ENCODE results near the gene MTPN. TPM values are rescaled to one million over a fixed set of nuclear protein-coding genes. Genes with fewer than 3 reads are reported as not detected.

Gene MTPN
- polyA plus RNA-seq, 4 donors: 56.7 to 88.8 (median 62.4) TPM

DNA sequence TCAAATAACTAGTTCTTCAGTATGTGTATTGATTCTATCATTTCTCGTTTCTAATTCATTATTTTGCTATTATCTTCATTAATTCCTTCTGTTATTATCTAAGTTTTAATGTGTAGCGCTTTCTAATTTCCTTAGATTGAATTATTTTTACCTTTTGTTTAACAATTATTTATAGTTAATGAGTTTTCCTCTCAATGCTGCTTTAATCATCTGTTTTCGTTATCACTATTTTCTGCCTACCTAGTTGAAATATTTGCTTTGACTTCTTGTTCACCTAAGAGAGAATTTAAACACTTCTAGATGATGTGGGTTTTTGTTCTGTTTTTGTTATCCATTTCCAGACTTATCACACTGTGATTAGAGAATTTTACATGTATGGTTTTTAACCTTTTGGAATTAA lies 37.5 kb upstream of the MTPN start:
- Histone ChIP-seq H3K27me3 (ENCODE audit: control insufficient read depth in 3 of 3, insufficient read depth in 3 of 3, low read length in 3 of 3) (no peaks in the 10 kb centered on the region), H3K4me1 (ENCODE audit: control insufficient read depth in 3 of 3, insufficient read depth in 2 of 3, low read depth in 1 of 3, low read length in 2 of 3) (no peaks in the 10 kb centered on the region), H3K36me3 (ENCODE audit: control insufficient read depth in 3 of 3, insufficient read depth in 2 of 3, low read depth in 1 of 3, low read length in 3 of 3) (no peaks in the 10 kb centered on the region), H3K9me3 (ENCODE audit: control insufficient read depth in 2 of 2, insufficient read depth in 1 of 2, low read depth in 1 of 2, low read length in 1 of 2) (no peaks in the 10 kb centered on the region), H3K4me3 (ENCODE audit: low read depth in 1 of 3, low read length in 3 of 3) (no peak overlapping the region), H3K27ac (ENCODE audit: low read depth in 1 of 3, low read length in 2 of 3) (no peak overlapping the region)
- FAIRE-seq (no peak), DNase-seq (no peak)
- WGBS, 3 donors: 75 to 90% (median 78%) methylated on average over 3 of the region's 3 CpGs

DNA sequence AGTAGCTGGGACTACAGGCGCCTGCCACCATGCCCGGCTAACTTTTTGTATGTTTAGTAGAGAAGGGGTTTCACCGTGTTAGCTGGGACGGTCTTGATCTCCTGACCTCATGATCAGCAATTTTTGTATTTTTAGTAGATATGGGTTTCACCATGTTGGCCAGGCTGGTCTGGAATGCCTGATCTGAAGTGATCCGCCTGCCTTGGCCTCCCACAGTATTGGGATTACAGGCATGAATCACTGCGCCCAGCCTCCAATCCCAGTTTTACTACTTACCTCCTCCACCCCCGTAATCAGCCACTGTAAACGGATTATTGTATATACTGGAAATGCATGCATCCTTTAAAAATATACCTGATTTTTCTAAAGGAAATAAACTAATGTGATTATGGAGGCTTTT lies 35.1 kb upstream of the MTPN start:
- 86 to 91% (median 87%) methylated on average over 8 of the region's 8 CpGs for WGBS, 3 donors
- no peak for FAIRE-seq
- H3K27me3 ChIP-seq (ENCODE audit: control insufficient read depth in 3 of 3, insufficient read depth in 3 of 3, low read length in 3 of 3): no peaks in the 10 kb centered on the region

DNA sequence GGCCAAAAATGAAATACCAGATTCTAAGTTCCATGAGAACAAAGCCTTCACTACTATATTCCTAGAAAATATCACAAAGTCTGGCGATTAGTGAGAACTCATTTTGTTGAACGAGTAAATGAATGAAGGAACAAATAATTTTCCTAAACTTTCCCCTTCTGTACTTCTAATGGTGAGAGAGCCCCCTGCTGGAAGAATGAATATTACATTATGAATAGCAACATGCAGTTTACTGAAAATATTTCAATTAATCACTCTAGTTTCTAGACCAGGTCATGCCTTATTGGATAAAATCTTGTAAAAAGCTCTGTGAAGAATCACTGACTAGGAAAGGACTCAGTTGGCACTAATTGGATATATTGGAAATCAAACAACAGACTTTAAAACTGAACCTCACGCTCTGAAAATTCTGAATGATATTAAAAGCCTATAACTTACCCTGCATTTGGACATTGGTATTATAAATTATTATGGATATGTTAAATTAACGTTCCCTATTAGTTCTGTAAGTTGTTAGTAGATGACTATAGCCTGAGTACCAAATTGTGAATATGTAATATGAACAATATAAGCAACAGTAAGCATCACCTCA lies 32.4 kb upstream of the MTPN start:
- FAIRE-seq (peak; percentile 26), DNase-seq (peak; percentile 40 to 42)
- H3K27ac ChIP-seq (ENCODE audit: low read depth in 1 of 3, low read length in 2 of 3): no peak overlapping the region
- no peaks in the 10 kb centered on the region for H3K9me3 ChIP-seq (ENCODE audit: control insufficient read depth in 2 of 2, insufficient read depth in 1 of 2, low read depth in 1 of 2, low read length in 1 of 2)
- no peaks in the 10 kb centered on the region for H3K27me3 ChIP-seq (ENCODE audit: control insufficient read depth in 3 of 3, insufficient read depth in 3 of 3, low read length in 3 of 3)
- no peaks in the 10 kb centered on the region for H3K4me1 ChIP-seq (ENCODE audit: control insufficient read depth in 3 of 3, insufficient read depth in 2 of 3, low read depth in 1 of 3, low read length in 2 of 3)
- WGBS, 3 donors: 23 to 27% (median 24%) methylated on average over 4 of the region's 4 CpGs
- H3K36me3 ChIP-seq (ENCODE audit: control insufficient read depth in 3 of 3, insufficient read depth in 2 of 3, low read depth in 1 of 3, low read length in 3 of 3): no peaks in the 10 kb centered on the region
- H3K4me3 ChIP-seq (ENCODE audit: low read depth in 1 of 3, low read length in 3 of 3): no peak overlapping the region

More for the DNA sequence above, 35.1 kb upstream of the MTPN start:
- DNase-seq: no peak
- no peak overlapping the region for H3K4me3 ChIP-seq (ENCODE audit: low read depth in 1 of 3, low read length in 3 of 3)
- H3K4me1 ChIP-seq (ENCODE audit: control insufficient read depth in 3 of 3, insufficient read depth in 2 of 3, low read depth in 1 of 3, low read length in 2 of 3): no peaks in the 10 kb centered on the region
- no peak overlapping the region for H3K27ac ChIP-seq (ENCODE audit: low read depth in 1 of 3, low read length in 2 of 3)
- no peaks in the 10 kb centered on the region for H3K36me3 ChIP-seq (ENCODE audit: control insufficient read depth in 3 of 3, insufficient read depth in 2 of 3, low read depth in 1 of 3, low read length in 3 of 3)
- H3K9me3 ChIP-seq (ENCODE audit: control insufficient read depth in 2 of 2, insufficient read depth in 1 of 2, low read depth in 1 of 2, low read length in 1 of 2): no peaks in the 10 kb centered on the region

DNA sequence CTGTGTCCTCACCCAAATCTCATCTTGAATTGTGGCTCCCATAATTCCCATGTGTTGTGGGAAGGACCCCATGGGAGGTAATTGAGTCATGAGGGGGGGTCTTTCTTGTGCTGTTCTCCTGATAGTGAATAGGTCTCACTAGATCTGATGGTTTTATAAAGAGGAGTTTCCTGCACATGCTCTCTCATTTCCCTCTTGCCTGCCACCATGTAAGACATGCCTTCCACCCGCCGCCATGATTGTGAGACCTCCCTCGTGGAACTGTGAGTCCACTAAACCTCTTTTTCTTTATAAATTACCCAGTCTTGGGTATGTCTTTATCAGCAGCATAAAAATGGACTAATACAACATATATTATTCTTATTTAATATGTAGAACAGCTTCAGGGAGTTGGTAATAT lies 29.0 kb upstream of the MTPN start:
- Histone ChIP-seq H3K9me3 (ENCODE audit: control insufficient read depth in 2 of 2, insufficient read depth in 1 of 2, low read depth in 1 of 2, low read length in 1 of 2) (no peaks in the 10 kb centered on the region), H3K4me3 (ENCODE audit: low read depth in 1 of 3, low read length in 3 of 3) (no peak overlapping the region), H3K27ac (ENCODE audit: low read depth in 1 of 3, low read length in 2 of 3) (no peak overlapping the region), H3K27me3 (ENCODE audit: control insufficient read depth in 3 of 3, insufficient read depth in 3 of 3, low read length in 3 of 3) (no peaks in the 10 kb centered on the region), H3K36me3 (ENCODE audit: control insufficient read depth in 3 of 3, insufficient read depth in 2 of 3, low read depth in 1 of 3, low read length in 3 of 3) (no peaks in the 10 kb centered on the region), H3K4me1 (ENCODE audit: control insufficient read depth in 3 of 3, insufficient read depth in 2 of 3, low read depth in 1 of 3, low read length in 2 of 3) (no peaks in the 10 kb centered on the region)
- WGBS, 3 donors: 83 to 94% (median 91%) methylated on average over 3 of the region's 3 CpGs
- DNase-seq: no peak
- FAIRE-seq: no peak

DNA sequence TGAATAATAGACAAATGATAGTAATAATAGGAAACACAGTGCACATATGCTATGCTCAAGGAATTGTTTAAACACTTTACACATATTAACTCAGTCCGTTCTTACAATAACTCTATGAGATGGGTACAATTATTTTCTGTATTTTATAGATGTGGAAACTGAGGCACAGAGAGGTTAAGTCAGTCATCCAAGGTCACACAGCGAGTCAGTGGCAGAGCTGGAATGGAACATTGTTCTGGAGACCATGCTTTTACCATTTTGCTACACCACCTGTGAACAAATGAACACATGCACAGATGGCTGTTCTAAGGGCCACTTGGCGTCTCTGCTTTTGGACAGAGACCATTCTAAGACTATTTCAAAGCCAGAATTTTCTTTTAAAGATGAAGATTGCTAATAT lies 26.9 kb upstream of the MTPN start:
- FAIRE-seq: no peak
- Histone ChIP-seq H3K36me3 (ENCODE audit: control insufficient read depth in 3 of 3, insufficient read depth in 2 of 3, low read depth in 1 of 3, low read length in 3 of 3) (no peaks in the 10 kb centered on the region), H3K27me3 (ENCODE audit: control insufficient read depth in 3 of 3, insufficient read depth in 3 of 3, low read length in 3 of 3) (no peaks in the 10 kb centered on the region), H3K4me3 (ENCODE audit: low read depth in 1 of 3, low read length in 3 of 3) (no peak overlapping the region), H3K27ac (ENCODE audit: low read depth in 1 of 3, low read length in 2 of 3) (no peak overlapping the region), H3K9me3 (ENCODE audit: control insufficient read depth in 2 of 2, insufficient read depth in 1 of 2, low read depth in 1 of 2, low read length in 1 of 2) (peaks cover 0 to 5% of the 10 kb centered on the region in 2 donors), H3K4me1 (ENCODE audit: control insufficient read depth in 3 of 3, insufficient read depth in 2 of 3, low read depth in 1 of 3, low read length in 2 of 3) (no peaks in the 10 kb centered on the region)
- 80 to 94% (median 87%) methylated on average over 3 of the region's 3 CpGs for WGBS, 3 donors
- DNase-seq: no peak

DNA sequence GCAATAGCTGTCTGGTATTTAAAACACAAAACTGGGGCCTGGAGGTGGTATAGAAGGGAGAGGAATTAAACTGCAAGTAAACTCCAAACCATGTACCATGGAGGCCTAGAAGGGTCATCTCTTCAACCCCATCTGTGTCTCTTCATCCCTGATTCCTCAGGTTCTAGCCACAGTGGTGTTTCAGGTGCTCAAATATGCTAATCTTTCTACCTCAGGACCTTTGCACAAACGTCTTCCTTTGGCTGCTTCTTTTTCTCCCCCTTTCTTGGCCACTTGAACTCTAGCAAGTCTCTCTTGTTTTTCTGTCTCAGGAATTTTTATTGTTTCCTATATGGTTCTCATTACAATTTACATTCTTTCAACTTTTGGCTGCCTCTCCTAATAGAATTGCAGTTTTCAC lies 25.6 kb upstream of the MTPN start:
- FAIRE-seq: no peak
- Histone ChIP-seq H3K36me3 (ENCODE audit: control insufficient read depth in 3 of 3, insufficient read depth in 2 of 3, low read depth in 1 of 3, low read length in 3 of 3) (no peaks in the 10 kb centered on the region), H3K4me1 (ENCODE audit: control insufficient read depth in 3 of 3, insufficient read depth in 2 of 3, low read depth in 1 of 3, low read length in 2 of 3) (no peaks in the 10 kb centered on the region), H3K27ac (ENCODE audit: low read depth in 1 of 3, low read length in 2 of 3) (no peak overlapping the region), H3K4me3 (ENCODE audit: low read depth in 1 of 3, low read length in 3 of 3) (no peak overlapping the region), H3K9me3 (ENCODE audit: control insufficient read depth in 2 of 2, insufficient read depth in 1 of 2, low read depth in 1 of 2, low read length in 1 of 2) (peaks cover 0 to 5% of the 10 kb centered on the region in 2 donors), H3K27me3 (ENCODE audit: control insufficient read depth in 3 of 3, insufficient read depth in 3 of 3, low read length in 3 of 3) (no peaks in the 10 kb centered on the region)
- no peak for DNase-seq
- WGBS, 3 donors: 23 to 53% (median 50%) methylated on average over 1 of the region's 1 CpG

DNA sequence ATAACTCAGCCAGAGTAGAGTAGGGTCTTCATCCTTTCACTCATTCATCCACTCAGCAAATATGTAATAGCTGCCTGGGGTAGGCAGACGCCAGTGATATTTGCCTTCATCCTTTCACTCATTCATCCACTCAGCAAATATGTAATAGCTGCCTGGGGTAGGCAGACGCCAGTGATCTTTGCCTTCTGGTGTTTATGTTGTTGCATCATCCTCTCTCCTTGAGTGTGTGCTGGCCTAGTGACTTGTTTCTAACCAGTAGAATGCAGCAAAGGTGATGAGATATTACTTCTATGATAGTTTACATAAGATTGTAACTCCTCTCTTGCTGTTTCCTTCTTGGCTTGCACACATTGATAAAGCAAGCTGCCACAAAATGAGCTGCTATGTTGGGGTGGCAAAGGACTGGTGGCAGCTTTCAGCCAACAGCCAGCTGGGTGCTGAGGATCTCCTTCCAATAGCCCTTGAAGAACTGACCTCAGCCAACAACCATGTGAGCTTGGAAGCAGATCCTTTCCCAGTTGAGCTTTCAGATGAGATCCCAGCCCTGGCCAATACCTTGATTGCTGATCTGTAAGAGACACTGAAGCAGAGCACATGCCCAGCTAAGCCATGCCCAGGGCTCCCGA lies 23.2 kb upstream of the MTPN start:
- WGBS, 3 donors: 21 to 43% (median 41%) methylated on average over 3 of the region's 3 CpGs

DNA sequence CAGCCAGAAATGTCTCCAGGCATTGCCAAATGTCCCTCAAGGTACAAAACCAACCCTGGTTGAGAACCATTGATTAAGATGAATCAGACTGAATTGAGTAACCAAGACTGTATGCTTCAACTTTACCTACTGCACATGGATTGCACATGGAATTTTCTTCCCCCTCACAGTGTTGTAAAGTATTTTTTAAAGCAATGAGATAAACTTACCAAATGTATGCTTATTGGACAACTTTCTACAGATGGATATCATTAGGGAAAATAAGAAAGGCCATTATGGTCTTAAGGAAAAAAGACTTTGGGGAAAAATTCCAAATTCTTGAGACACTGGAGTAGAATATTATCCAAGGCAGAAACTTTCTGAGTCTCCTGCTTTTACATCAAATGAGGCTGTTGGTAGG lies 20.9 kb upstream of the MTPN start:
- H3K4me1 ChIP-seq (ENCODE audit: control insufficient read depth in 3 of 3, insufficient read depth in 2 of 3, low read depth in 1 of 3, low read length in 2 of 3): no peaks in the 10 kb centered on the region
- H3K4me3 ChIP-seq (ENCODE audit: low read depth in 1 of 3, low read length in 3 of 3): no peak overlapping the region
- DNase-seq: no peak
- peaks cover 0 to 5% of the 10 kb centered on the region in 2 donors for H3K9me3 ChIP-seq (ENCODE audit: control insufficient read depth in 2 of 2, insufficient read depth in 1 of 2, low read depth in 1 of 2, low read length in 1 of 2)
- H3K36me3 ChIP-seq (ENCODE audit: control insufficient read depth in 3 of 3, insufficient read depth in 2 of 3, low read depth in 1 of 3, low read length in 3 of 3): no peaks in the 10 kb centered on the region
- H3K27me3 ChIP-seq (ENCODE audit: control insufficient read depth in 3 of 3, insufficient read depth in 3 of 3, low read length in 3 of 3): no peaks in the 10 kb centered on the region
- H3K27ac ChIP-seq (ENCODE audit: low read depth in 1 of 3, low read length in 2 of 3): no peak overlapping the region
- FAIRE-seq: no peak

More for the DNA sequence above, 23.2 kb upstream of the MTPN start:
- DNase-seq (no peak), FAIRE-seq (no peak)
- Histone ChIP-seq H3K4me1 (ENCODE audit: control insufficient read depth in 3 of 3, insufficient read depth in 2 of 3, low read depth in 1 of 3, low read length in 2 of 3) (no peaks in the 10 kb centered on the region), H3K27me3 (ENCODE audit: control insufficient read depth in 3 of 3, insufficient read depth in 3 of 3, low read length in 3 of 3) (no peaks in the 10 kb centered on the region), H3K36me3 (ENCODE audit: control insufficient read depth in 3 of 3, insufficient read depth in 2 of 3, low read depth in 1 of 3, low read length in 3 of 3) (no peaks in the 10 kb centered on the region), H3K27ac (ENCODE audit: low read depth in 1 of 3, low read length in 2 of 3) (no peak overlapping the region), H3K9me3 (ENCODE audit: control insufficient read depth in 2 of 2, insufficient read depth in 1 of 2, low read depth in 1 of 2, low read length in 1 of 2) (peaks cover 0 to 5% of the 10 kb centered on the region in 2 donors), H3K4me3 (ENCODE audit: low read depth in 1 of 3, low read length in 3 of 3) (no peak overlapping the region)

DNA sequence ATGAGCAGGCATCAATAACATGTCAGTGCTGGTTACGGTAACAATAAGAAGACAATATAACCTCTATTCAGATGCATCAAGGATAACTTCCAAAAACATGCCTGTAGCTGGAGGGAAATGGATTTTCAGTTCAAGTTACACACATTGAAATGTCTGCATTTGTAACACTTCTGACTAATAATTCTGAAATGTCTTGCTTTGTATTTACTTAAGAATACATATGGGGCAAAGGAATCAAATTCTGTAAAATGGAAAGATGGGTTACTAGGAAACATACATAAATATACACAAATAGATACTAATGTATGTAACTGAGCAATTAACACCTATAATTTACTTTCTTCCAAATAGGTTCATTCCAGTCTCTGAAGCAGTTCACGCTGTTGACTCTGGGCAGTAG lies 18.6 kb upstream of the MTPN start:
- H3K27me3 ChIP-seq (ENCODE audit: control insufficient read depth in 3 of 3, insufficient read depth in 3 of 3, low read length in 3 of 3): no peaks in the 10 kb centered on the region
- no peak overlapping the region for H3K4me3 ChIP-seq (ENCODE audit: low read depth in 1 of 3, low read length in 3 of 3)
- no peaks in the 10 kb centered on the region for H3K36me3 ChIP-seq (ENCODE audit: control insufficient read depth in 3 of 3, insufficient read depth in 2 of 3, low read depth in 1 of 3, low read length in 3 of 3)
- peaks cover 0 to 5% of the 10 kb centered on the region in 2 donors for H3K9me3 ChIP-seq (ENCODE audit: control insufficient read depth in 2 of 2, insufficient read depth in 1 of 2, low read depth in 1 of 2, low read length in 1 of 2)
- no peak overlapping the region for H3K27ac ChIP-seq (ENCODE audit: low read depth in 1 of 3, low read length in 2 of 3)
- no peaks in the 10 kb centered on the region for H3K4me1 ChIP-seq (ENCODE audit: control insufficient read depth in 3 of 3, insufficient read depth in 2 of 3, low read depth in 1 of 3, low read length in 2 of 3)
- 85 to 96% (median 91%) methylated on average over 2 of the region's 2 CpGs for WGBS, 3 donors
- FAIRE-seq (no peak), DNase-seq (no peak)
